Smooth muscle cell (in vitro differentiated cells): Measurements from ENCODE around the gene CILP. TPM values are rescaled to one million over a fixed set of nuclear protein-coding genes. Genes with fewer than 3 reads are reported as not detected.
A peak's percentile ranks its signal among the peaks of the same experiment; 100 is the strongest.

ENCODE experiments used
- DNase-seq: peaks from one replicate; lab custom pipeline; 2025; ENCODE audit not compliant: unreplicated experiment; lab: John Stamatoyannopoulos, UW
- H2AFZ ChIP-seq: fragments of 200-600 bp; sonication (generic); 2 replicates; pipeline ENCODE4 v1.6.0; 2016; ENCODE audit warnings: antibody characterized with exemption, low read depth, mild to moderate bottlenecking
- H3F3A ChIP-seq: fragments of 200-600 bp; sonication (generic); 2 replicates; pipeline ENCODE4 v1.6.0; 2017; ENCODE audit warnings: antibody characterized with exemption, low read depth
- H3K27ac ChIP-seq: fragments of 200-600 bp; sonication (generic); 2 replicates; pipeline ENCODE4 v1.5.1; 2016; ENCODE audit warnings: low read depth, mild to moderate bottlenecking
- H3K27me3 ChIP-seq: fragments of 200-600 bp; sonication (generic); 2 replicates; pipeline ENCODE4 v1.6.1; 2016; ENCODE audit warnings: low read depth, mild to moderate bottlenecking
- H3K36me3 ChIP-seq: fragments of 200-600 bp; sonication (generic); 2 replicates; pipeline ENCODE4 v1.5.1; 2016; ENCODE audit warnings: low read depth
- H3K4me1 ChIP-seq: fragments of 200-600 bp; sonication (generic); 2 replicates; pipeline ENCODE4 v1.5.1; 2016; ENCODE audit warnings: low read depth
- H3K4me2 ChIP-seq: fragments of 200-600 bp; sonication (generic); 2 replicates; pipeline ENCODE4 v1.6.0; 2016; ENCODE audit warnings: mild to moderate bottlenecking
- H3K4me3 ChIP-seq: fragments of 200-600 bp; sonication (generic); 2 replicates; pipeline ENCODE4 v1.5.1; 2016; ENCODE audit warnings: mild to moderate bottlenecking
- H3K79me2 ChIP-seq: fragments of 200-600 bp; sonication (generic); 2 replicates; pipeline ENCODE4 v1.6.0; 2016; ENCODE audit warnings: low read depth, mild to moderate bottlenecking
- H3K9ac ChIP-seq: fragments of 200-600 bp; sonication (generic); 2 replicates; pipeline ENCODE4 v1.6.0; 2016; ENCODE audit warnings: low read depth
- H3K9me3 ChIP-seq: fragments of 200-600 bp; sonication (generic); replicated peaks from 2 replicates; pipeline ENCODE4 v1.5.1; 2016; ENCODE audit warnings: low read depth
- H4K20me1 ChIP-seq: fragments of 200-600 bp; sonication (generic); 2 replicates; pipeline ENCODE4 v1.6.0; 2016; ENCODE audit warnings: low read depth
- CTCF ChIP-seq: fragments of 200-600 bp; sonication (generic); IDR thresholded peaks from 2 replicates; pipeline ENCODE4 v1.5.1; 2017; ENCODE audit warnings: borderline replicate concordance, mild to moderate bottlenecking, antibody characterized with exemption; ENCODE audit not compliant: insufficient read depth, poor library complexity, severe bottlenecking
- WGBS: methylation state at CpG from one replicate; pipeline ENCODE4 v1.1.7; 2016; ENCODE audit warnings: low lambda C conversion rate; 5-methylcytosine and 5-hydroxymethylcytosine counted together
- polyA plus RNA-seq: library from polyadenylated mRNA; unstranded; fragments of >200 nt; fragmentation: Nextera tagmentation; extraction: Ambion mirVana; gene quantifications from 2 replicates; pipeline ENCODE4 v1.2.1, GENCODE V29; 2016
- total RNA-seq: library from RNA; depleted of rRNA; stranded (reverse); fragments of >200 nt; gene quantifications from 2 replicates; pipeline ENCODE4 v1.2.3, GENCODE V29; 2014

Gene CILP
- total and polyA plus RNA-seq, 2 experiments from 2014 or later: 84.4 to 125 TPM

DNA sequence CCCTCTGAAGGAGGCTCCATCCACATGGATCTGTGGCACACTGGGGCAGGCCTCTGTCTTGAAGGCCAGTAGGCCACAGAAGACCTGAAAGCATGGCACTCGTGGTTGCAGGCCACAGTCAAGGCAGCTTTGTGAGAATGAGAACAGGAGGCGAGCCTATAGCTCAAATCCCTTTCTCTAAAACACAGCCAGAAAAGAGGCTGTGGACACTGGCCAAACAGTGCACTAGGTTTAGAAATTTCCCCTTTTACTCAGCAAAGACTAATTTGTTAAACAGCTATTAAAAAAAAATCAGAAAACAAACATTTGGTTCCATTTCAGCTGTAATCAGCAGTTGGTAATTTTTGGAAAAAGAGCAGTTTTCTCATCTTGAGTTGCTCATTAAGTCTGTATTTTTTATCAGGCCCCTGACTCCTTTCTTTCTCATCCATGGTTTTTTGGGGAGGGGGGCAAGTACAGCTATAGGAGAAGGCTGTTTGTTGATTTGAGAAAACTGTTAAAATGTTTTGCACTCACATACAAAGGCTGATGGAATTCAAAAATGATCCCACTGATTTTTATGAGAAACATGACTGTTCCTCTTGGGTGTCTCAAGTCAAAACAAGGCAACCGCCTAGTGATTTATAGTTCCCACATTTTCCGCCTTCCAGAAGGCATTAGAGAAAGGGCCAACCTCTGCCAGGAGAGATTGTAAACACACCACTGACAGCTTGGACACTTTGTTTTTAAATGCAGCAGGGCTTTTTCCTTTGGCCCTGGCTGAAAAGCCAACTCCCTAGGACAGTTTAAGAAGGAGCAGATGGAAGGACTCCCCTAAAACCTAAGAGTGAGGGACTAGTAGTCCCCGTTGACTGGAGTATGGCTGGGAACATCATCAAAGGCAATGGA, 47.3 kb upstream of the CILP start:
- no peaks in the 10 kb centered on the region for H3K9me3 ChIP-seq
- no peaks in the 10 kb centered on the region for H4K20me1 ChIP-seq
- no peak for DNase-seq
- no peaks in the 10 kb centered on the region for H3K79me2 ChIP-seq
- H3K4me3 ChIP-seq: no peak overlapping the region
- peak overlapping the region; percentile 75 for H3K27ac ChIP-seq
- TF ChIP-seq CTCF: no peak
- H3K4me2 ChIP-seq: peak overlapping the region; percentile 11
- no peaks in the 10 kb centered on the region for H3K4me1 ChIP-seq
- no peaks in the 10 kb centered on the region for H3K36me3 ChIP-seq
- 44% methylated on average over 5 of the region's 5 CpGs for WGBS
- no peaks in the 10 kb centered on the region for H3K27me3 ChIP-seq
- H3F3A ChIP-seq: peaks cover 15% of the 10 kb centered on the region
- H3K9ac ChIP-seq: peak overlapping the region; percentile 6
- H2AFZ ChIP-seq: no peak overlapping the region

GRCh38 chr15:65255486-65256140, 44.3 kb upstream of the CILP start:
- Histone ChIP-seq H3K4me2 (peak overlapping the region; percentile 40), H3K9ac (no peak overlapping the region), H3K4me3 (no peak overlapping the region), H3K79me2 (no peaks in the 10 kb centered on the region), H2AFZ (no peak overlapping the region), H3K27ac (no peak overlapping the region), H3K27me3 (no peaks in the 10 kb centered on the region), H3K36me3 (no peaks in the 10 kb centered on the region), H3F3A (peaks cover 20% of the 10 kb centered on the region), H3K9me3 (no peaks in the 10 kb centered on the region), H3K4me1 (no peaks in the 10 kb centered on the region), H4K20me1 (no peaks in the 10 kb centered on the region)
- no peak for DNase-seq
- 94% methylated on average over 7 of the region's 7 CpGs for WGBS
- TF ChIP-seq CTCF: no peak

DNA sequence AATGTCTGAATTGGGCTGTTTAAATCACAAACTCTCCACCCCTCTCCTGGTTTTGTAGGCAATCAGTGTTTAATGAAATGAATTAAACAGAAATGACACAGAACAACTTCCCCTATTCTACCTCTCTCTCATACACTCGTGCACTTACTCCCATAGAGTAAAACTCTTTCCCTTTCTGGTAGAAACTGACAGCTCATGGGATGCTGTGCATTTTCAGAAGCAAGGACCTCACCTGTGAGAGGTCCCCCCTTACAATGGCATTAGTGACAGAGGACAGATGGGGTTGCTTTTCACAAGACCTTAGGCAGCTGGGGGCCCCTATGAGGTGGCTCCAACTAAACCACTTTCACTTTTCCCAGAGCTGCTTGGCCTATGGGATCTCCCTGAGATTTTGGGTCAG, 43.5 kb upstream of the CILP start:
- H3K9me3 ChIP-seq: no peaks in the 10 kb centered on the region
- H3K27ac ChIP-seq: no peak overlapping the region
- no peak overlapping the region for H2AFZ ChIP-seq
- no peak overlapping the region for H3K4me3 ChIP-seq
- H3K4me2 ChIP-seq: no peak overlapping the region
- H3K27me3 ChIP-seq: no peaks in the 10 kb centered on the region
- no peak for DNase-seq
- no peaks in the 10 kb centered on the region for H4K20me1 ChIP-seq
- no peaks in the 10 kb centered on the region for H3K79me2 ChIP-seq
- 96% methylated on average over 1 of the region's 1 CpG for WGBS
- no peak for TF ChIP-seq CTCF
- peaks cover 19% of the 10 kb centered on the region for H3F3A ChIP-seq
- H3K9ac ChIP-seq: no peak overlapping the region
- no peaks in the 10 kb centered on the region for H3K36me3 ChIP-seq
- peaks cover 1% of the 10 kb centered on the region for H3K4me1 ChIP-seq
